Thyroid gland (tissue), 4 donors: Measurements from ENCODE around the gene CNKSR1.

Source experiments
- CTCF ChIP-seq, 6 experiments: fragments of 200-600 bp in 3 of 6; fragments of 450-650 bp in 3 of 6; sonication (generic) in 3 of 6; IDR thresholded peaks; one replicate each; pipeline ENCODE4 v1.5.1; 2016 to 2019; ENCODE audit warnings: antibody characterized with exemption in 6 of 6, mild to moderate bottlenecking in 2 of 6, inconsistent platforms in 1 of 6, moderate library complexity in 1 of 6
- POLR2A ChIP-seq, 2 donors: fragments of 450-650 bp; IDR thresholded peaks; one replicate each; pipeline ENCODE4 v1.6.1; 2017; ENCODE audit warnings: antibody characterized with exemption in 2 of 2, mild to moderate bottlenecking in 2 of 2, moderate library complexity in 1 of 2

- TF ChIP-seq CTCF (IDR thresholded peaks at IDR 0.05) (no peak), POLR2A (IDR thresholded peaks at IDR 0.05) (no peak)
These were observed 41.7 kb downstream of the CNKSR1 start for GRCh38 chr1:26218906-26219494.
